NCI-H1417 treated with DMSO at 0.1 percent for 48 hours (cell line): ENCODE data around the gene SUSD3.

Experiments
- DNase-seq: peaks from one replicate; lab custom pipeline; 2025; lab: John Stamatoyannopoulos, UW

Gene SUSD3

GRCh38 chr9:93077367-93077766 is 18.9 kb downstream of the SUSD3 start:
- no peak for DNase-seq

DNA sequence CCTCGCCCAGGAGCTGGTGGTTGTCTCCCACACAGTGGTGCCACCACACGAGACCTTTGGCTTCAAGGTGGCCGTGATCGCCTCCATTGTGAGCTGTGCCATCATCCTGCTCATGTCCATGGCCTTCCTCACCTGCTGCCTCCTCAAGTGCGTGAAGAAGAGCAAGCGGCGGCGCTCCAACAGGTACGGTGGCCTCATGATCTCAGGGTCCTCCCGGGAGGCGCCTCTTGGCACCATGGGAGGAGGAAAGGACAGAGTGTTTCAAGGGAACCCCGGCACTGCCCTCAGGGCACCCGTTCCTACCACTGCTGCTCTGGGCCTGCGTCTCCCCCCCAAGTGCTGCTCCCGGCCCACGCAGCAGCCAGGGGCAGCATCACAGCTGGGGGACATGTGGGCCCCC is 19.3 kb downstream of the SUSD3 start:
- DNase-seq: no peak

- no peak for DNase-seq
Observed at GRCh38 chr9:93079371-93079770, 20.9 kb downstream of the SUSD3 start.

GRCh38 chr9:93080406-93080805 is 21.9 kb downstream of the SUSD3 start:
- no peak for DNase-seq

DNA sequence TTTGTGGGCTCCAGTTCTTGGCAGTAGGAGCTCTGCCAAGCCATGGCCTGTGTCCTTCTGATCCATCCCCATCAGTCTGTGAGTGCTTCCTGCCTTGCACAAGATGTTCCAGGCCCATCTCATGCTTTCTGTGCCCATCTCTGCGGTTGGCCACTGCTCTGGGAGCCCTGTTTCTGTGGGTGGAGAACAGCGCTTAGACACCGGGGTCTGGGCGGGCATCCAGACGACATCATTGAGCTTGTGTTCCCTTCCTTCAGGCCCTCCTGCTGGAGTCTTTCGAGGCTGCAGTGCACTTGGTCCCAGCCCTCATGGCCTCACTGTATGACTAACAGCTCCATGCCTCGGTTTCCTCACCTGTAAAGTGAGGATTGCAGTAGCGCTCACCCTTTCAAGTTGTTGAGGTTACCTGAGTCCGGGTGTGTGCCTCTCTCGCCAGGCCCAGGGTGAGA is 22.6 kb downstream of the SUSD3 start:
- no peak for DNase-seq

GRCh38 chr9:93081931-93082330 is 23.4 kb downstream of the SUSD3 start:
- DNase-seq: no peak

DNA sequence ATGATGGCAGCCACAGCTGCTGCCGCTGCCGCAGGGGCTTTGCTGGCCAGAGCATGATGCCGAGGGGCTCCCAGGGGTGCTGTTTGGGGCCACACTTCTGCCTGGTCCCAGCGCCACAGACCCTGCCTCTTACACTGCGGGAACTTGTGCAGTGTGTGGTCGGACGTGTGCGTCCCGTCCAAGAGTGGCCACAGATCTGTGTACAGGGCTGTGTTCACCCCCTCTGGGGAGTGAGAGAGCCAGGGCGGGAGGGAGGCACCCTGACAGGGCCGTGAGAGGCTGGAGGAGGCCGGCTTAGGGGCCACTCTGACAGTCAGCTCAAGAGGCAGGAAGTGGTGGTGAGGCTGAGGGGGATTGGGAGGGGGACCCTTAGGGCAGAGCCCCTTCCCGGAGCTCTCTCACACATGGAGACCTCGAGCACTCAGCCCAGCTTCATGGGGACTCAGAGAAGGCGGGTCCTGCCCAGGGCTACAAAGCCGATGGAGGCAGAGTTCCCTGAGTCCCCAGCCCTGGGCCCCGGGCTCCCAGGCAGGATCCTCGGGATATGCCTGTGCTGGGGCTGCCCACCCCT is 24.4 kb downstream of the SUSD3 start:
- DNase-seq: no peak

- no peak for DNase-seq
Observed at GRCh38 chr9:93083592-93084470, 25.3 kb downstream of the SUSD3 start.

GRCh38 chr9:93084471-93084881 is 26.0 kb downstream of the SUSD3 start:
- no peak for DNase-seq

DNA sequence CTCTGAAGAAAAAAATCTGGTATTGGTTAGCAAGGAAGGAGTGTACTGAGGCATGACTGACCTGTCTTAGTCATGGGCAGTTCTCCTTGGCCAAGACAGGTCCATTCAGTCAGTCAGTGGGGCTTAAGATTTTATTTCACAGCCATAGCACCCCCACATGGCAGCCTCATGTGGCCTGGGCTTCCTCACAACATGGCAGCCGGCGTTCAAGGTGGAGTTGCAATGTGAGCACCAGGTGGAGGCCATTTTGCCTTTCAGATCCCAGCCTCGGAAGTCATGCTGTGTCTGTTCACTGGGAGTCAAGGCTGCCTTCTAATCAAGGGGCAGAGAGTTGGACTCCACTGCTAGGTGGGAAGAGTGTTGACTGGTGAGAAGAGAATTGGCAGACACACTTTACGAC is 27.2 kb downstream of the SUSD3 start:
- DNase-seq: no peak

- no peak for DNase-seq
Observed at GRCh38 chr9:93086447-93087224, 28.1 kb downstream of the SUSD3 start.

GRCh38 chr9:93087971-93088655 is 29.6 kb downstream of the SUSD3 start:
- no peak for DNase-seq

- DNase-seq: no peak
Observed at GRCh38 chr9:93088656-93089015, 30.1 kb downstream of the SUSD3 start.

- no peak for DNase-seq
Observed at GRCh38 chr9:93089024-93089423, 30.5 kb downstream of the SUSD3 start.

DNA sequence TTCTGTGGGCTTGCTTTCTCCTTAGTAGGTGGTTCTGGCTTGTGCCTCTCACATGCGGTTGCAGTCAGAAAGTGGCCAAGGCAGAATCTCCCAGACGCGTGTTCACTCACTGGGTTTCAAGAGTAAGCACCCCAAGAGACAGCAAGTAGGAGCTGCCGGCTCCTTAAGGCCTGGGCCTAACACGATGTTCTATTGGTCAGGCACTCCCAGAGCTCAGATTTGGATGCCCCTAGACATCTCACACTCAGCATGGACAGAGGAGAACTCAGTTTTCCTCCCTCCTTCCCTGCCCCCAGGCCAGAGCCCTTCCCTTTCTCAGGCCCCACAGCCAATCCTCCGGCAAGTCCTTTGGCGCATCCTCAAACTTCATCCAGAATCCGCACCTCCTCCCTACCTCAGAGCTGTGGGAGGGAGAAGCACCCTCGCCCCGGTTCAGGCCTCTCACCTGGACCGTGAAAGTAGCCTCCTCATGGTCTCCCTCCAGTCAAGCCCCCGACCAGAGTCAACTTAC is 31.0 kb downstream of the SUSD3 start:
- DNase-seq: no peak

GRCh38 chr9:93090091-93090655 is 31.7 kb downstream of the SUSD3 start:
- DNase-seq: no peak

DNA sequence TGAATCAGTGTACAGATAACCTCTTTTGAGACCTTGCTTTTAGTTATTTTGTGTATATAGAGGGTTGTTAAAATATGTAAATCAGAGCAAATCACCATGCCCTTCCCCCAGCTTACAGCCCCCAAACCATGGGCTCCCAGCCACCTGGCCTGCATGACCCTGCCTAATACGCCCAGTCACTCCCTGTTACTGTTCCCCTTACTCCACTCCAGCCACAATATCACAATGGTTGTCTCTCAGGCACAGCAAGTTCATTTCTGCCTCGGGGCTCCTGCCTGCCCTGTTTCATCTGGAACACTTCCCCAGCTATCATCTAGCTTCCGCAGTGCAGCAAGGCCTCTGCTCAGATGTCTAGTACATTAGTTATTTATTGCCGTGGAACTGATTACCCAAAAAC is 32.6 kb downstream of the SUSD3 start:
- no peak for DNase-seq

- no peak for DNase-seq
Observed at GRCh38 chr9:93091453-93092081, 33.1 kb downstream of the SUSD3 start.

GRCh38 chr9:93092251-93092991 is 33.9 kb downstream of the SUSD3 start:
- no peak for DNase-seq

GRCh38 chr9:93093127-93093876 is 34.8 kb downstream of the SUSD3 start:
- no peak for DNase-seq
